MV-4-11 (cell line): ENCODE results near the gene EML2.
A peak's percentile ranks its signal among the peaks of the same experiment; 100 is the strongest.
"Not testable (repeated sequence)": the region's sequence is repeated elsewhere in the genome, so short reads cannot be mapped to it uniquely, and the experiment has no call there.

Source experiments
- DNase-seq: peaks from one replicate; lab custom pipeline; 2025; lab: John Stamatoyannopoulos, UW

Gene EML2

GRCh38 chr19:45638930-45639729, at the start of gene EML2:
Gene EML2 (minus strand): TSS chr19:45639397. CDS start chr19:45639376, 21 bp downstream.
- DNase-seq, result peak; percentile 43

- no peak for DNase-seq
Measured at GRCh38 chr19:45687599-45687998, 48.4 kb upstream of the EML2 start.

GRCh38 chr19:45685045-45685444, 45.8 kb upstream of the EML2 start:
- DNase-seq, result not testable (repeated sequence)

- DNase-seq, result no peak
Measured at GRCh38 chr19:45682908-45683307, 43.7 kb upstream of the EML2 start.

GRCh38 chr19:45682117-45682516, 42.9 kb upstream of the EML2 start:
- no peak for DNase-seq

- peak; percentile 80 for DNase-seq
Measured at GRCh38 chr19:45681391-45682015, 42.3 kb upstream of the EML2 start.

- DNase-seq, result peak; percentile 56
Measured at GRCh38 chr19:45677351-45678230, 38.4 kb upstream of the EML2 start.

- DNase-seq, result no peak
Measured at GRCh38 chr19:45676851-45677263, 37.7 kb upstream of the EML2 start.

- DNase-seq, result no peak
Measured at GRCh38 chr19:45674946-45675345, 35.7 kb upstream of the EML2 start.

- peak; percentile 91 for DNase-seq
Measured at GRCh38 chr19:45670670-45671453, 31.7 kb upstream of the EML2 start.

GRCh38 chr19:45668342-45668871, 29.2 kb upstream of the EML2 start:
- DNase-seq, result no peak

GRCh38 chr19:45667620-45668341, 28.6 kb upstream of the EML2 start, which contains the start of gene GIPR:
Gene GIPR (plus strand): TSS chr19:45668221. CDS start chr19:45669521, 1,300 bp downstream.
- peak; percentile 74 for DNase-seq

GRCh38 chr19:45664575-45664974, 25.4 kb upstream of the EML2 start:
- no peak for DNase-seq

GRCh38 chr19:45663800-45664199, 24.6 kb upstream of the EML2 start:
- no peak for DNase-seq

- DNase-seq, result no peak
Measured at GRCh38 chr19:45660636-45661035, 21.4 kb upstream of the EML2 start.

GRCh38 chr19:45659096-45659729, 20.0 kb upstream of the EML2 start:
- no peak for DNase-seq

GRCh38 chr19:45657520-45658167, 18.4 kb upstream of the EML2 start:
- no peak for DNase-seq

- DNase-seq, result no peak
Measured at GRCh38 chr19:45655073-45655472, 15.9 kb upstream of the EML2 start.

GRCh38 chr19:45653634-45654033, 14.4 kb upstream of the EML2 start:
- no peak for DNase-seq

GRCh38 chr19:45650722-45651121, 11.5 kb upstream of the EML2 start:
- no peak for DNase-seq
